ENCODE results near the gene ANXA3.
"Not testable (repeated sequence)": the region's sequence is repeated elsewhere in the genome, so short reads cannot be mapped to it uniquely, and the experiment has no call there.

Gene ANXA3

DNA sequence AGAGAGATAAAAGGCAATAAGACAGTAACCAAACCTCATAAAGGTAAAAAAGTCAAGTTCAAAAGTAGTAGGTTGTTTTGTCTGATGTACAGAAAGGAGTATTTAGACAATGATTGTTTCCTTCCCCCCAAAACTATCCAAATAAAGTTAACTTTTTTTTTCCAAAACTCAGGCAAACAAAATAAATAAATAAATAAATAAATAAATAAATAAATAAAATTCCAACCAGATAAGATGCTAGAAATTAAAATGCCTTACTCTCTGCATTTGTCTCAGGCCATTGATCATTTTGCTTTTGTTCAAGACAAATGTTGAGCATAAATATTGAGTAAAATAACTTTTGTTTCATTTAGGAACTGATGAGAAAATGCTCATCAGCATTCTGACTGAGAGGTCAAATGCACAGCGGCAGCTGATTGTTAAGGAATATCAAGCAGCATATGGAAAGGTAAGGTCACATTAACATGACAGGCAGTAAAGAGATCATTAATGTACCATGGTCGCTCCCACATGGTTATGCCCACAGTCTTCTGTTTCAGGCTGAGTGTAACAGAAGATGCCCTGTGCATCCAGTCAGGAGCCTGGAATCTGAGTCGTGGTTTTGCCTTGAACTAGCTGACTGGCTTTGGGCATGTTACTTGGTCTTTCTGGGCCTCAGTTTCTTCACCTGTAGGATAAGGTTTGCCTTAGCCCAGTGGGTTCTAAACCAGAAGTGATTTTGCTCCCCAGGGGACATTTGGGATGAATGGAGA lies 27.3 kb downstream of the ANXA3 start:
- no peak for DNase-seq (ENCODE audit: low spot score)

DNA sequence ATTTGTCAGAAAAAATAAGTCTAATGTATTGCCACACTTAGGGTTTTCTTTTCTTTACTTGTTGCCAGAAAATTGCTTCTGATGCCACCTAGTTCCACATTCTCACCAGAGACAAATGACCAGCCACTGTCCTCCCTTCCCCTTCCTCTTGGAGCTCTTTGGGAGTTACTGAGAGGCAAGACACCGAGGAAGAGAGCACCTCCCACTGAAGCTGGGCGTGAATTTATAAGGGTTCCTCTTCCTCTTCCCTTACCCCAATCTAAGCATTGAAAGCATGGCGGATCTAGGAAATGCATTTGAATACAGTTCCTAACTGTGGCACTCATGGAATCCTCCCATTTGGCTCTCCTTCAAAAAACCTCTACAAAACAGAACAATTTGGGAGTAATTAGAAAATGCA lies 30.0 kb downstream of the ANXA3 start:
- no peak for DNase-seq (ENCODE audit: low spot score)

DNA sequence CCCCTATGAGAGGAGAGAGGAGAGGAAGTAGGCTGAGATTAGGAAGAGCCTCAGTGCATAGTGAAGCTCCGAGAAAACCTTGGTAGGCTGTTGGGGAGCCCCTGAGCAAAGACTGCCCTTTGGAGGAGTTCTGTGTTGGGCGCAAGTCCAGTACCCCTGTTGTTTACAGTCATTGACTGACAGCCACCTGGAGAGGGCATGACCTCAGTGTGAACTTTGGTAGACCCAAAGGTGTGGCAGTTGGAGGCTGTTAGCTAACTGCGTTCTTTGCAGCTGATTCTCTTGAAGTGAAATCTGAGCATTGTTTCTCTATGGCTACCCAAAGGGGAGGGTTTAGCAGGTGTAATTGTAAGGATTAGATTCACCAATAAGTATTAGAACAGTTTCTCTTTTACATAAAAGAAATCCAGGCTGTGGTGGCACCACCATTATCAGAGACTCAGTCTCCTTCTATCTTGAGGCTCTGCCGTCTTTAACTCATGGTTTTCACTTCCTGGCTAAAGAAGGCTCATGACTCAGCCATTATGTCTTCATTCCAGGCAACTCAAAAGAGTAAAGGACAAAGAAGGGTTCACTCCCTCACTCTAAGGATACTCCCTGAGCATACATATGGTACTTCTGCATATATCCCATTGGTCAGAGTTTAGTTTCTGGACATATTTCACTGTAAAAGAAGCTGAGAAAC lies 33.4 kb downstream of the ANXA3 start:
- DNase-seq (ENCODE audit: low spot score) = peak; percentile 10

DNA sequence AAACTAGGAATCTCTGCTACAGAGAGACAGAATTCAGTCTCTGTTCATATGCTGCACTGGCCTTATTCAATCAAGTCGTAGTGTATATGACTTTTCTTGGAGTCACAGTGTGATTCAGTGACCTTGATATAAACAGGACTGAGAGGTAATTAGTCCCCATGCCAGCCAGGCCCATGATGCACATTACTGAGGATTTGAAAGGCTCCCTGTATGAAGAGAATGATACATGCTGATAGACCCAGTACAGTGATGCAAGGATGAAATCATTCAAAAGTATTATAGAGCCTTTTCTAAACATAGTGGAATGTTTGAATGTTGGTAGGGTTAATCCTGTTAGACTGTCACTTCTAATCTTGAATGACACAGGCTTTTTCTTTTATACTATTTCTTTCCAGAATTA lies 34.1 kb downstream of the ANXA3 start:
- DNase-seq (ENCODE audit: low spot score) = peak; percentile 63

DNA sequence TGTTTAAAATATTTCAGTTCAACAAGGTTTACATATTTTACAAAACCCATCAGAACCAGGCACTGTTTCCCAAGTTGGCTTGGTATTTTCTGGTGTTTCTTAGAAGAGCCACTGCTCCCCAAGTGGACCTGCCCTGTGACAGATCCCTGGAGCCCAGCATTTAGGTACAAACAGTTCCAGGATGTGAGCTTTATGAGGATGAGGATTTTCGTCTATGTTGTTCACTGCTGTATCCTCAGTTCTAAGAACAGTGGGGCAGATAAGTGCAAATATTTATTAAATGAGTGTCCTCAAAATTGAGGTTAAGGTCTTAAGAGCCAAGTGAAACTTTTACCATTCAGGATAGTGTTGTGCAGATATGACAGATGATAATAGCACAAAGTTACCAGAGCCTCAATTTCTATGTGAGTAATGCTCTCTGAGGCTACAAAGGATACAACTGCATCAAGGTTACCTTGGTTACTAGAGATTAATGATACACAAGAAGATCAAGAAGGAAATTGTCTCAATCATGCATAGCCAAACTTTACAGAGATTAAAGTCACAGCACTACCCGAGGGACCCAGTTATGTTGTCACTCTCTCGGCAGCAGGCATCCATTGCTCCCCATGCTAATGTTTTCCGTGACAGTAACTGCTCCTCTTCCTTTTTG lies 37.5 kb downstream of the ANXA3 start:
- DNase-seq (ENCODE audit: low spot score) = no peak

DNA sequence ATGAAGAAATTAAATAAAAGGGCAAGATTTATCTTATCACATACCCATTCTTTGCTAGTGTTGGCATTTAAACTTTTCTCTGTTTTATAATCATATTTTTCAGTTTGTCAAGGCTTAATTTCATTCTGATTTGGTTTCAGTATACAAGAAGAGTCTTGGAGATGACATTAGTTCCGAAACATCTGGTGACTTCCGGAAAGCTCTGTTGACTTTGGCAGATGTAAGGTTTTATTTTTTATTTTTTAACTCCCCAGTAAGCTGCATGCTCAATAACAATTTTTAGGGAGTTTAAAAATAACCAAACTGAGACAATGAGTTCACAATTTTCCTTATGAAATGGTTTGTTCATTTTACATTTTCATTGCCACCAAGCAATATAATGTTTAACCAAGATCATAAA lies 39.8 kb downstream of the ANXA3 start:
- DNase-seq (ENCODE audit: low spot score) = no peak

DNA sequence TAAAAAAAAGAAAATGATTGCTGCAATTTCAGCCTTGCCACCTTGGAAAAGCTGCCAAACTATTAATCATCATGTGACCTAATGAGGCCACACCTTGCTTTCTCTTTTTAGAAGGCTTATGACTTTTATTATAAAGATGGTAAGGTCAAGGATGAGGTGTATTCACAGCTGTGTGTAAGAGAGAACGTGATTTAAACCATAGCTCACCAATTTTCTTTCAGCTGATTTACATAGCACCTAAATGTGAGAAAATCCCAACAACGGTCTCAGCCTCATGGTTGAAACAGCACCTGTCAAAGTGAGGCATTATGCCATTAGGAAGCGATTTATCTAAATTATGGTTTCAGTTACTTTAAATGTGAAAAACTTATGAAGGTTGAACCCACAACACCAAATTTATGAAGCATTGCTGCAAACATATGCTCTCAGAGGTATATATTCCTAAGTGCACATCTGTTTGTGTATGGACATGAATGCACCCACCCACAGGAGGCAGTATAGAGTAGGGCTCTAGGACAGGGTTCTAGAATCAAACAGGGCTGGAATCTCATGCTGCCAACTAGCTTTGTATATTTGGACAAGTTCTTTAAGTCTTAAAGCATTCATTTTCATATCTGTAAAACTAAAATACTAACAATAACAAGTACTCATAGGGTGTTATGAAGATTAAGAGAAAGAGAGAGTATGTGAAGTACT lies 40.7 kb downstream of the ANXA3 start:
- no peak for DNase-seq (ENCODE audit: low spot score)

DNA sequence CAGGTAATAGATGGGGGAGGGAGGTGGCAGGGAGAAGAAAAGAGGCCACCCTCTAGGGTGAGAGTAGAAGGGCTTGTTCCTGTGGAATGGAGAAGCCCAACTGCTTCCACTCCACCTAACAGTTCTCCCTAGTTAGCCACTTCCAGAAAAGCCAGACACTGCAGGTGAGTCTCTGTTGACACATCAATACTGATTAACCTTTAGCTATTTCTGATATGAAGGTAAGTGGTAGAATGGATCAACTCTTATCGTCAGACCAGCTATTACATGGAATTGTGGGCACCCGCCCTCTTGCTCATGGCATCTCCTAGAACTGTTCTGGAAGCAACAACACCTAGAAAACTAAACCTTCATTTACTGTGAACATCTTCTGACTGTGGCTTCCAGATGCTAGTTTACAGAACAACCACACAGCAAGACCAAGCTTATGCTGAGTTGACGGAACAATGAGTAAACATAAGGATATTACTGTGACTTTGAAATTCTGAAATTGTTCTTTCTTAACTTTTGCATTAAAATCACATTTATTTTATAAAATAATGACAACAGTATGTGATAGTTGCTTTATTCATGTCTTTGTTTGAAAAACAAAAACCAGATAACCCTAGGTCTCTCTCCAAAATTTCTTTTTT lies 44.7 kb downstream of the ANXA3 start:
- DNase-seq (ENCODE audit: low spot score) = no peak

DNA sequence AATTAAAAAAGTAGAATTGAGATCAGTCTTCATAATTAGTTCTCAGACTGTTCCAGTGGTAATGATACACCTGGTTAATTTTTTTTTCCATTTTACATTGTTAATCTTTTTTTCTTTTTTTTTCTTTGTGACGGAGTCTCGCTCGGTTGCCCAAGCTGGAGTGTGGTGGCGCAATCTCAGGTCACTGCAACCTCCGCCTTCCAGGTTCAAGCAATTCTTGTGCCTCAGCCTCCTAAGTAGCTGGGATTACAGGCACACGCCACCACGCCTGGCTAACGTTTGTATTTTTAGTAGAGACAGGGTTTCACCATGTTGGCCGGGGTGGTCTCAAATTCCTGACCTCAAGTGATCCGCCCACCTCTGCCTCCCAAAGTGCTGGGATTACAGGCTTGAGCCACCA lies 46.9 kb downstream of the ANXA3 start:
- not testable (repeated sequence) for DNase-seq (ENCODE audit: low spot score)

DNA sequence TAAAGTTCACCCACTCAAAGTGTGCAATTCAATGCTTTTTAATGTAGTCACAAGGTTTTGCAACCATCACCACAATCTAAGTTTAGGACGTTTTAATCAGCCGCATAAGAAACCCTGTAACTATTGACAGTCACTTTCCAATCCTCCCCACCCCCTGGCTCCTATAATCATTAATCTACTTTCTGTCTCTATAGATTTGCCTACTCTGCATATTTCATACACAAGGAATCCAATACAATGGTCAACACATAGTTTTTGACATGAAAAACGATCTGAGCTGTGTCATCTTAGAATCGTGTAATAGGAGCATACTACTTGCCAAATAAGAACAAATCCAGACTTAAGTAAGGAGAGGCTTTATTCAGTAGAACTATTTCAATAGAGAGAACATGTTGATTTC lies 47.6 kb downstream of the ANXA3 start:
- no peak for DNase-seq (ENCODE audit: low spot score)

DNA sequence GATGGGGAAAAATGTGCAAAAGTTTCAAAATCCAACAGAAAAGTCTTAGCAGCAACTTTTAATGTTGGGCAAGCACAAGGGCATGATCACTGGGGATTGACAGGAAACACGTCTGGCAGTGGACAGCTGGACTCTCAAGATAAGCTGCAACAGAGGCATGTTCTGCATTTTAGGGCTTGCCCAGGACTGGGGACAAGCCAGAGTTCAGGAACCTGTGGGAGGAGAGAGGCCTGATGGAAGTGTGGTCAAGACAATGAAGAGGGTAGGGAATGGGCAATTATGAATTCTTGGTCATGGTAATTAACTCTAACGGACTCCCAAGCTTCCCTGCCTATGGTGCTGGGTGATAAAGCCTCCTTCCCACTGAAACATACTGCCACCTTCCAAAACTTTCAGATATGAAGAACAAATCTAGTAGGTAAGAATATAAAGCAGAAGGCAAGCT lies 48.4 kb downstream of the ANXA3 start:
- no peak for DNase-seq (ENCODE audit: low spot score)

DNA sequence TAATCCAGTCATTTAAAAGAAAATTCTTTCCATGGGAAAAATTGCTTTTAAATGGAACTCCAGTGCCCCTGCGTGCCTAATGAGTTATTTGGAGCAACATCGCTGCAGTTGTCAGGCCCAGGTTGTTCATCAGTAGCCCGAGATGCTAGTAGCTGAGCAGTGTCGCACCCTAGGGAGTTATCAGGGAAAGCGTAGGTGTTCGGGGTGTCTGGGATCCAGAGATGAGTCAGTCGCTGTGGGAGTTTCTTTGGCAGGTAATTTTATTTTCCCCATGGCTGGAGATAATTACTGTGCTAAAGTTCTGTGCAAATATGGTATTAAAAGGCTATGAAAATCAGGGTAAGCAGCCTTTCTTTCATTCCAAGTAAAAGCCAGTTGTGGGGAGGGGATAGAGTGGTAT lies 49.4 kb downstream of the ANXA3 start:
- no peak for DNase-seq (ENCODE audit: low spot score)

DNA sequence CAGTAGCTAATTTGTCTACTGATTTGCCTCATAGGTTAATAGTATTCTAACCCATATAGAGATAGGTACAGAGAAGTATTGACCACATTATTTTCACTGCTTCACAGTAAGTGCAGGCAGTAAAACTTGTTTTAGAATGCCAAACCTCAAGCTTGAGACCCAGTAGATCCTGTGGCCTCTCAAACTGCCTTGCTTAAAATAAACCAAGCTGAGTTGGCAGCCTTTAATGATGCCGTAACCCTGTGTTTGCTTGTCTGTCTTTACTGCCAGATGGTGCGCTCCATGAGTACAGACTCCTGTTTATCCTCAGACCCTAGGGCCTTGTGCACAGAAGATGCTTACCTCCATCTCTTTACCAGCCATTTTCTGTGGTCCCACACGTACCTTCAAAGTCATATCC lies 50.8 kb downstream of the ANXA3 start:
- DNase-seq (ENCODE audit: low spot score) = no peak

DNA sequence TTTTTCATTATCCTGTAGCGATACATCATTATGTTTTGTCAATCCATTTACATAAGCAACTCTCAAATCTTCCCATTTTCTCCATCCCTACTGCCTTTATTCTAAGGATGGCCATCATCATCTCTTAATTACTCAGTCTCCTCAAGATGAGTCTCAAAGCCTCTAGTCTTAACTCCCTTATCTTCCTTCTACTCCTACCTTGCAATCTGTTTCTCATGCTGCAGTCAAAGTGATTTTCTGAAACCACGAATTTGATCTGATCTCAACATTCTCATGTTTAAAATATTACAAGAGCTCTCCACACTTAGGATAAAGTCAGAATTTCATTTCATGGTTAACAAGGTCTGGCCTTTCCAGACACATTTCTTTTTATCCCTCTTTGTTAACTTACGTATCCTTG lies 51.8 kb downstream of the ANXA3 start:
- DNase-seq (ENCODE audit: low spot score) = no peak

DNA sequence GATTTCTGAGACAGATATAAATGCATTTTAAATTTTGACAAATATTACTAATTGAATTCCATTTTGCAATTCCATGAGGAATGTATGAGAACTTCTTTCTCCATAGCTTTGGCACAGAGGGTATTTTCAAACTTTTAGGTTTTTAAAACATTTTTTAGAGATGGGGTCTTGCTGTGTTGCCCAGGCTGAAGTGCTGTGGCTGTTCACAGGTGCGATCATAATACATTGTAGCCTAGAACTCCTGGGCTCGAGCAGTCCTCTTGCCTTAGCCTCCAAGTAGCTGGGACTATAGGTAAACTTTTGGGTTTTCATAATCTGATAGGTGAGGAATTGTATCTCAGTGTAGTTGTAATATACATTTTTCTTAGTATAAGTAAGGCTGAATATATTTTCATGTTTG lies 53.4 kb downstream of the ANXA3 start:
- DNase-seq (ENCODE audit: low spot score) = no peak

DNA sequence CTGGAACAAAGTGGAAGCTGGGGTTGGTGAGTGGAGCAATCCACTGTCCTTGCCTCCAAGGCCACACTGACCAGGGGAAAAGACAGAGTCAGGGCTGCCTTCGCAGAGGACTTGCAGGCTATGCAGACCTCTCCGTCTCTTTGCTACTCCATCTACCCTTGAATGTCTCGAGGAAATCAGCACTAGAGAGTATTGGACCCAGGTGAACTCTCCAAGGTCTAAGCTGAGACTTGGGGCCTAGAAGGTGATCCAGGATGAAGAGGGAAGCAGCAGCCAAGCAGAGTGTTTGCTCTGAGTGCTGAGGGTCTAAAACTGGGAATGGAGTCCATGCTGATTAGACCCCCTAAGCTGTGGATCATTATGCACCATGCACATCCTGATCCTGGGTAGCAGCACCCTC lies 54.5 kb downstream of the ANXA3 start:
- no peak for DNase-seq (ENCODE audit: low spot score)

DNA sequence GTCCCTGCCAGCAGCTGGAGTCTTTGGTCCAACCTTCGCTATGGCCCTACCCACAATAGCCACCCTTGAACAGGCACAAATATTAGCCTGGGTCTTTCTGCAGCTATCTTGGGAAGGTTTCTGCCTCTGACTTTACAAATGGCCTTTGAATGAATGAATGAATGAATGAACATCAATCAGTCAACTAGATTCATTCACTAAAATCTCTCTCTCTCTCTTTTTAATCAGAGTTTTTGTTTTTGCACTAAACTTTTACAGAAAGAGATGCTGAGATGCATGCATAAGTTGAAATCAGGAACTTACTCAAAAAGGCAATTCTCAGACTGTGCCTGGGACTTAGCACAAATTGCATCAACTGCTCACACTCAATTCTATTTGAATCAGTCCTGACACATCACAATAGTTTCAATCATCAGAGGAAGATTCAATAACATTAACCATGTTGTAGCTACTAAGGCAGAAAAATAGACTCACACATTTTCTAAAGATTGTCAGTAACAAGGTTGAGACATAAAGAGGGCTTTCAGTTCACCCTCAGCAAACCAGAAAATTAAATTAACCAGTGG lies 55.0 kb downstream of the ANXA3 start:
- no peak for DNase-seq (ENCODE audit: low spot score)

DNA sequence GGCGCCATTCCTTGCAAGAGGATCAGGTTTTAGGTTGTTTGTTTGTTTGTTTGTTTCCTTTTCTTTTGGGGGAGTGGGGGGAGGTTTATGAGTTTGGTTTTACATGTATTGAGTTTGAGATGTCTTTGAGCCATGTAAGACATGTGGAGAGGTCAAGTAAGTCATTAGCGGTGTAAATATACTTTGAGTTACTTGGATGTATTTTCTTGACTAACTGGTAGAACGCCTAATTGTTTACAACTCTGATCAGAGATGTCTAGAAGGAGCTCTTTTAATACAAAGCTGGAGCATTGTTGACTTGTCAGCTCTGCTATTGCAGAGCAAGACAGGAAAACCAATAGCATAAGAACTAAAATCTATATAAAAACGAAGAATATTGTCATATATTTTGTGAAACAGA lies 57.1 kb downstream of the ANXA3 start:
- DNase-seq (ENCODE audit: low spot score) = no peak

DNA sequence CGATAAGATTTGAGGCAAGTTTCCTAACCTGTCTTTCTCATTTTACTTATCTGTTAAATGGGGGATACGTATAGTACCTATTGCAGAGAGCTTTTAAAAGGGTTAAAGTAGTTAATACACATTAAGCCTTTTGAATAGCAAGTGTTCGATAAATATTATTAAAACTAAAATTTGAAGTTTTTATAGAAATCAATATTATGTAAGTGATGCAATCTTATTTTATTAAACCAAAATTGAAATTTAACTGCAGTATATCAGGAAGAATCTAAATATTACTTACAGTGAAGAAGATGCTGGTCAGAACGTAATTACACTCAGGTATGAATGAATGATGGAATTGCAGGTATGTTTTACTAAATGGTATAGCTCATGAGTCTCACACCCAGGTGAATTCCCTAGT lies 58.0 kb downstream of the ANXA3 start:
- DNase-seq (ENCODE audit: low spot score) = no peak

DNA sequence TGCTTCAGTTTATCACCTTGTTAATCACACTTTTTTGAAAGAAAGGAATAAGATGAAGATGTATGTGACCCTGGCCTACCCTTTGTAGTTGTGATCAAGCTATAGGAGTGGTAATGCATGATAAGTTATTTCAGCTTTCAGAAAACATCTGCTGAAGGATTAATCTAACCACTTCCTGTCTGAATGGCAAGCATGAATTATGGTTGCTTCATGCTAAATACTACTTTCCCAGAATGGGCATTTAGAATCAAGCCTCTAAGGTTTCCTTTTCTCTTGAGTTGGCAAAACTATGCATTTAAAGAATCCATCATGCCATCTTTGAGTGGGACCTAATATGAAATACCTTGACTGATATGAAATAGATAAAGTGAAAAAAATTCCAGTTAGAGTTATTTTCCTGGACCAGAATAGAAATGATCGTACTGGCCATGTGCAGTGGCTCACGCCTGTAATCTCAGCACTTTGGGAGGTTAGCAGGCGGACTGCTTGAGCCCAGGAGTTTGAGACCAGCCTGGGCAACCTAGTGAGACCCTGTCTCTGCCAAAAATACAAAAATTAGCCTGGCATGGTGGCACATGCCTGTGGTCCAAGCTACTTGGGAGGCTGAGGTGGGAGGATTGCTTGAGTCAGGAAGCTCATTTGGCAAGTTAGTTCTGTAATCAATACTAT lies 59.1 kb downstream of the ANXA3 start:
- no peak for DNase-seq (ENCODE audit: low spot score)

DNA sequence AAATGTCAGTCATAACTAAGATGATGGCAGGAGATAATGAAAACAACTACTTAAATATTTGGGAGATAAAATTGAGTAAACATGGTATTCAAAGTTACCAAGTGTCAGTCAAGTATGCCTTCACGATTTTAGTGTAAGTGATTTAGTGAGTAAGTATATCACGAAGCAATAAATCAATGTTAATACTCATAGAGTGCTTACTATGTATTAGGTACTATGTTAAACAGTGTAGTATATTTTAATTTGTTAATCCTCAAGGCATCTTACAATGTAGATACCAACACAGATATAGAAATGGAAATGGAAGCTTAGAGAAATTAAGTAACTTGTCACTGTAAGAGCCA lies 59.6 kb downstream of the ANXA3 start:
- DNase-seq (ENCODE audit: low spot score) = no peak

All from RKO (cell line).